HepG2 (cell line): ENCODE results near the gene SLC17A9.

ENCODE experiments used
- ZKSCAN1 ChIP-seq: fragments of 150-350 bp; IDR thresholded peaks from 2 replicates; pipeline ENCODE4 v1.6.1; 2014; ENCODE audit warnings: low read length
- TF ChIP-seq, protein P1 (sequence below): sonication (generic); formaldehyde crosslinking; IDR thresholded peaks from 2 replicates; pipeline ENCODE4 v1.5.0; 2020; ENCODE audit warnings: mild to moderate bottlenecking, missing genetic modification reagents, moderate library complexity
- TF ChIP-seq, protein P2 (sequence below): sonication (generic); formaldehyde crosslinking; IDR thresholded peaks from 2 replicates; pipeline ENCODE4 v1.4.0; 2020; ENCODE audit warnings: missing genetic modification reagents

DNA sequence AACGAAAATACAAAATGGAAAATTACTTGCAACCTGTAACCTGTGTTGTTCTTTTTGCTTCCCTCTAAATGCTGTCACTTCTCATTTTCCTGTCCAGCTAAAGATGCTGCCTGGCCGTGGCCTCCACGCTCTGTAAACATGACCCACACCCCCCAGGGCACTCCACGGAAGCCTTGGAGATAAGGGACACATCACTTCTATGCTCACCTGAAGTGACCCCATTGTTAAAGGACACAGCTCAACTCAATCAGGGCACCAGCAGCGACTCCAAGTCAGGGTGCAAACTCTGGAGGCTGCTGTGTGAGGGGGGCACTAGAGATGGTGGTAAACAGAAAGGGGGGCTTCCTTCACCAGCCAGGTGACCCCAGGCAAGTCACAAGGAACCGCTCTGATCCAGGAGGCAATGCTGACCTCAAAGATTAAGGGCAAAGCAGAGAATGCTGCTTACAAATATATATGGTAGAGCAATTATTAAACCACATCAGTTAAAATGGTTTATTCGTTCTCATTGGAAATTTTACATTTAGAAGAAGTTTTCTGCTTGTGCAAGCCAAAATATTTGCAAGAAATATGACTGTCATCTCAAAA, 39.4 kb upstream of the SLC17A9 start:
- TF ChIP-seq, protein P1, sequence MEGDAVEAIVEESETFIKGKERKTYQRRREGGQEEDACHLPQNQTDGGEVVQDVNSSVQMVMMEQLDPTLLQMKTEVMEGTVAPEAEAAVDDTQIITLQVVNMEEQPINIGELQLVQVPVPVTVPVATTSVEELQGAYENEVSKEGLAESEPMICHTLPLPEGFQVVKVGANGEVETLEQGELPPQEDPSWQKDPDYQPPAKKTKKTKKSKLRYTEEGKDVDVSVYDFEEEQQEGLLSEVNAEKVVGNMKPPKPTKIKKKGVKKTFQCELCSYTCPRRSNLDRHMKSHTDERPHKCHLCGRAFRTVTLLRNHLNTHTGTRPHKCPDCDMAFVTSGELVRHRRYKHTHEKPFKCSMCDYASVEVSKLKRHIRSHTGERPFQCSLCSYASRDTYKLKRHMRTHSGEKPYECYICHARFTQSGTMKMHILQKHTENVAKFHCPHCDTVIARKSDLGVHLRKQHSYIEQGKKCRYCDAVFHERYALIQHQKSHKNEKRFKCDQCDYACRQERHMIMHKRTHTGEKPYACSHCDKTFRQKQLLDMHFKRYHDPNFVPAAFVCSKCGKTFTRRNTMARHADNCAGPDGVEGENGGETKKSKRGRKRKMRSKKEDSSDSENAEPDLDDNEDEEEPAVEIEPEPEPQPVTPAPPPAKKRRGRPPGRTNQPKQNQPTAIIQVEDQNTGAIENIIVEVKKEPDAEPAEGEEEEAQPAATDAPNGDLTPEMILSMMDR (CRISPR knock-in tag) = 0 out of 2 replicates have a peak, but pooled peaks have one; percentile 6
- no peak for TF ChIP-seq ZKSCAN1
- TF ChIP-seq, protein P2, sequence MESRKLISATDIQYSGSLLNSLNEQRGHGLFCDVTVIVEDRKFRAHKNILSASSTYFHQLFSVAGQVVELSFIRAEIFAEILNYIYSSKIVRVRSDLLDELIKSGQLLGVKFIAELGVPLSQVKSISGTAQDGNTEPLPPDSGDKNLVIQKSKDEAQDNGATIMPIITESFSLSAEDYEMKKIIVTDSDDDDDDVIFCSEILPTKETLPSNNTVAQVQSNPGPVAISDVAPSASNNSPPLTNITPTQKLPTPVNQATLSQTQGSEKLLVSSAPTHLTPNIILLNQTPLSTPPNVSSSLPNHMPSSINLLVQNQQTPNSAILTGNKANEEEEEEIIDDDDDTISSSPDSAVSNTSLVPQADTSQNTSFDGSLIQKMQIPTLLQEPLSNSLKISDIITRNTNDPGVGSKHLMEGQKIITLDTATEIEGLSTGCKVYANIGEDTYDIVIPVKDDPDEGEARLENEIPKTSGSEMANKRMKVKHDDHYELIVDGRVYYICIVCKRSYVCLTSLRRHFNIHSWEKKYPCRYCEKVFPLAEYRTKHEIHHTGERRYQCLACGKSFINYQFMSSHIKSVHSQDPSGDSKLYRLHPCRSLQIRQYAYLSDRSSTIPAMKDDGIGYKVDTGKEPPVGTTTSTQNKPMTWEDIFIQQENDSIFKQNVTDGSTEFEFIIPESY (CRISPR knock-in tag) = no peak
